HEK293 (cell line): Measurements from ENCODE around the gene APOC1.
A peak's percentile ranks its signal among the peaks of the same experiment; 100 is the strongest.

Experiments
- BCL11A ChIP-seq: fragments of 450-650 bp; formaldehyde crosslinking; IDR thresholded peaks from 2 replicates; pipeline ENCODE4 v1.5.1; 2016; ENCODE audit warnings: low read depth, missing biosample characterization, missing genetic modification characterization
- FEZF1 ChIP-seq: fragments of 450-650 bp; formaldehyde crosslinking; IDR thresholded peaks from 2 replicates; pipeline ENCODE4 v1.5.1; 2016; ENCODE audit warnings: missing biosample characterization, missing genetic modification characterization
- GLIS1 ChIP-seq: fragments of 450-650 bp; formaldehyde crosslinking; IDR thresholded peaks from 2 replicates; pipeline ENCODE4 v1.5.1; 2016; ENCODE audit warnings: missing biosample characterization, missing genetic modification characterization
- GLIS2 ChIP-seq: fragments of 450-650 bp; formaldehyde crosslinking; IDR thresholded peaks from 2 replicates; pipeline ENCODE4 v1.5.1; 2016; ENCODE audit warnings: missing biosample characterization, missing genetic modification characterization
- IKZF3 ChIP-seq: fragments of 450-650 bp; IDR thresholded peaks from 2 replicates; pipeline ENCODE4 v1.5.0; 2018; ENCODE audit warnings: missing biosample characterization, mild to moderate bottlenecking, missing genetic modification characterization, moderate library complexity
- KLF9 ChIP-seq: fragments of 450-650 bp; formaldehyde crosslinking; IDR thresholded peaks from 2 replicates; pipeline ENCODE4 v1.5.1; 2016; ENCODE audit warnings: missing biosample characterization, missing genetic modification characterization, low read depth
- SALL2 ChIP-seq: fragments of 450-650 bp; formaldehyde crosslinking; IDR thresholded peaks from 2 replicates; pipeline ENCODE4 v1.5.0; 2017; ENCODE audit warnings: missing biosample characterization, mild to moderate bottlenecking, missing genetic modification characterization, borderline replicate concordance
- SP7 ChIP-seq: fragments of 450-650 bp; formaldehyde crosslinking; IDR thresholded peaks from 2 replicates; pipeline ENCODE4 v1.5.1; 2016; ENCODE audit warnings: missing biosample characterization, missing genetic modification characterization
- ZFP41 ChIP-seq: fragments of 450-650 bp; formaldehyde crosslinking; IDR thresholded peaks from 2 replicates; pipeline ENCODE4 v1.5.1; 2016; ENCODE audit warnings: missing biosample characterization, missing genetic modification characterization, borderline replicate concordance
- ZNF114 ChIP-seq: fragments of 450-650 bp; formaldehyde crosslinking; IDR thresholded peaks from 2 replicates; pipeline ENCODE4 v1.5.0; 2017; ENCODE audit warnings: missing biosample characterization, missing genetic modification characterization
- ZNF121 ChIP-seq: fragments of 450-650 bp; formaldehyde crosslinking; IDR thresholded peaks from 2 replicates; pipeline ENCODE4 v1.5.1; 2016; ENCODE audit warnings: missing biosample characterization, missing genetic modification characterization
- ZNF146 ChIP-seq: fragments of 450-650 bp; formaldehyde crosslinking; IDR thresholded peaks from 2 replicates; pipeline ENCODE4 v1.5.1; 2016; ENCODE audit warnings: missing biosample characterization, missing genetic modification characterization
- ZNF169 ChIP-seq: fragments of 450-650 bp; formaldehyde crosslinking; IDR thresholded peaks from 2 replicates; pipeline ENCODE4 v1.5.1; 2016; ENCODE audit warnings: missing biosample characterization, missing genetic modification characterization
- ZNF175 ChIP-seq: fragments of 450-650 bp; formaldehyde crosslinking; IDR thresholded peaks from 2 replicates; pipeline ENCODE4 v1.5.1; 2016; ENCODE audit warnings: missing biosample characterization, missing genetic modification characterization
- ZNF184 ChIP-seq: fragments of 450-650 bp; IDR thresholded peaks from 2 replicates; pipeline ENCODE4 v1.5.1; 2018; ENCODE audit warnings: missing biosample characterization, mild to moderate bottlenecking, missing genetic modification characterization
- ZNF274 ChIP-seq, 2 experiments: fragments of 200-500 bp in 1 of 2; fragments of 450-650 bp in 1 of 2; sonication (Bioruptor generic) in 1 of 2; formaldehyde crosslinking in 1 of 2; IDR thresholded peaks; 2 replicates each; pipeline versions ENCODE4 v1.5.1 to v1.6.1; 2014 to 2016; ENCODE audit warnings: borderline replicate concordance in 1 of 2, inconsistent platforms in 1 of 2, low read length in 1 of 2, missing biosample characterization in 1 of 2, missing genetic modification characterization in 1 of 2
- ZNF366 ChIP-seq: fragments of 450-650 bp; formaldehyde crosslinking; conservative IDR thresholded peaks from 2 replicates; pipeline ENCODE4 v1.5.1; 2016; ENCODE audit warnings: missing biosample characterization, missing genetic modification characterization
- ZNF394 ChIP-seq: fragments of 450-650 bp; formaldehyde crosslinking; IDR thresholded peaks from 2 replicates; pipeline ENCODE4 v1.5.1; 2016; ENCODE audit warnings: missing biosample characterization, missing genetic modification characterization, mild to moderate bottlenecking, moderate library complexity, borderline replicate concordance
- ZNF501 ChIP-seq: fragments of 450-650 bp; formaldehyde crosslinking; IDR thresholded peaks from 2 replicates; pipeline ENCODE4 v1.5.1; 2016; ENCODE audit warnings: missing biosample characterization, missing genetic modification characterization
- ZNF571 ChIP-seq: fragments of 450-650 bp; formaldehyde crosslinking; IDR thresholded peaks from 2 replicates; pipeline ENCODE4 v1.5.0; 2017; ENCODE audit warnings: missing biosample characterization, missing genetic modification characterization
- ZNF596 ChIP-seq: fragments of 450-650 bp; IDR thresholded peaks from 2 replicates; pipeline ENCODE4 v1.5.0; 2018; ENCODE audit warnings: missing biosample characterization, mild to moderate bottlenecking, missing genetic modification characterization, moderate library complexity
- ZNF624 ChIP-seq: fragments of 450-650 bp; formaldehyde crosslinking; IDR thresholded peaks from 2 replicates; pipeline ENCODE4 v1.5.1; 2017; ENCODE audit warnings: missing biosample characterization, missing genetic modification characterization
- ZNF629 ChIP-seq: fragments of 450-650 bp; formaldehyde crosslinking; IDR thresholded peaks from 2 replicates; pipeline ENCODE4 v1.5.1; 2017; ENCODE audit warnings: missing biosample characterization, missing genetic modification characterization
- ZNF777 ChIP-seq: fragments of 450-650 bp; formaldehyde crosslinking; IDR thresholded peaks from 2 replicates; pipeline ENCODE4 v1.5.1; 2017; ENCODE audit warnings: missing biosample characterization, missing genetic modification characterization, borderline replicate concordance
- ZNF791 ChIP-seq: fragments of 450-650 bp; formaldehyde crosslinking; IDR thresholded peaks from 2 replicates; pipeline ENCODE4 v1.5.1; 2016; ENCODE audit warnings: missing biosample characterization, missing genetic modification characterization
- ZNF843 ChIP-seq: fragments of 450-650 bp; formaldehyde crosslinking; IDR thresholded peaks from 2 replicates; pipeline ENCODE4 v1.5.1; 2016; ENCODE audit warnings: missing biosample characterization, missing genetic modification characterization
- TF ChIP-seq, protein P1 (sequence below): IDR thresholded peaks from 2 replicates; pipeline ENCODE4 v1.6.1; 2011; ENCODE audit warnings: mild to moderate bottlenecking, low read depth, low read length, borderline replicate concordance
- TF ChIP-seq, protein P2 (sequence below): fragments of 450-650 bp; formaldehyde crosslinking; IDR thresholded peaks from 2 replicates; pipeline ENCODE4 v1.5.1; 2017; ENCODE audit warnings: missing biosample characterization, missing genetic modification characterization
- TF ChIP-seq, protein P3 (sequence below): fragments of 450-650 bp; formaldehyde crosslinking; IDR thresholded peaks from 2 replicates; pipeline ENCODE4 v1.5.1; 2017; ENCODE audit warnings: missing biosample characterization, mild to moderate bottlenecking, missing genetic modification characterization, moderate library complexity
- TF ChIP-seq, protein P4 (sequence below): fragments of 450-650 bp; IDR thresholded peaks from 2 replicates; pipeline ENCODE4 v1.5.1; 2018; ENCODE audit warnings: missing biosample characterization, missing genetic modification characterization
- TF ChIP-seq, protein P5 (sequence below): fragments of 450-650 bp; formaldehyde crosslinking; IDR thresholded peaks from 2 replicates; pipeline ENCODE4 v1.5.1; 2017; ENCODE audit warnings: missing biosample characterization, missing genetic modification characterization
- TF ChIP-seq, protein P6 (sequence below): fragments of 450-650 bp; formaldehyde crosslinking; IDR thresholded peaks from 2 replicates; pipeline ENCODE4 v1.5.1; 2016; ENCODE audit warnings: missing biosample characterization, missing genetic modification characterization

APOC1 gene

DNA sequence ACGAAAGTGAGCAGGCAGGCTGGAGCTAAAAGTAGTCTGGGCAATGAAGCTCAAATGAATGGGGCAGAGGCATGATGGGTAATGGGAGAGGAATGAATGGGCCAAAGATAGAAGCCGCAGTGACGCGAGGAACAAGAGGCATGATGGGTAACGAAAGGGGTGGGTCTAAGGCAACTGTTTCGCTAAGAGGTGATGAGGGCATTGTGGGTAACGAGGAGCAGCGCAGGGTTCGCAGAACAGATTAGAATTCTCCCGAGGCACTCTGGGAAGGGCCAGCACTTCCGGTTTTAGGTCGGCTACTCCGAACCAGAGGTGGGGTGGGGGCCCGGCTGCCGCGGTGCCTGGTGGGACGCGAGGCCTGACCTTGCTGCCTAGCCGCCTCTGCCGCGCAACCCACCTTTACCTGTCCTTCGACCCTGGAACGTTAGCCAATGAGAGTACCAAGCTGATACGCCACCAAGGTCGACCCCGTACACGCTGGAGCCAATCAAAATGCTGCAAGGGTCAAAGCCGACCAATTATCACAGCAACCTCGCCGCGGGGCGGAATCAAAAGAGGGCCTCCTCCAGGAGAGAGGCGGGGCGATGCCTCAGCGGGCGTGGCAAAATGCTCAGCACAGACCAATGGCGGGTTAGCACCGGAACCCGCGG is 23.9 kb upstream of the APOC1 start (continued):
- TF ChIP-seq, protein P1, sequence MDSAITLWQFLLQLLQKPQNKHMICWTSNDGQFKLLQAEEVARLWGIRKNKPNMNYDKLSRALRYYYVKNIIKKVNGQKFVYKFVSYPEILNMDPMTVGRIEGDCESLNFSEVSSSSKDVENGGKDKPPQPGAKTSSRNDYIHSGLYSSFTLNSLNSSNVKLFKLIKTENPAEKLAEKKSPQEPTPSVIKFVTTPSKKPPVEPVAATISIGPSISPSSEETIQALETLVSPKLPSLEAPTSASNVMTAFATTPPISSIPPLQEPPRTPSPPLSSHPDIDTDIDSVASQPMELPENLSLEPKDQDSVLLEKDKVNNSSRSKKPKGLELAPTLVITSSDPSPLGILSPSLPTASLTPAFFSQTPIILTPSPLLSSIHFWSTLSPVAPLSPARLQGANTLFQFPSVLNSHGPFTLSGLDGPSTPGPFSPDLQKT: no peak
- TF ChIP-seq, protein P2, sequence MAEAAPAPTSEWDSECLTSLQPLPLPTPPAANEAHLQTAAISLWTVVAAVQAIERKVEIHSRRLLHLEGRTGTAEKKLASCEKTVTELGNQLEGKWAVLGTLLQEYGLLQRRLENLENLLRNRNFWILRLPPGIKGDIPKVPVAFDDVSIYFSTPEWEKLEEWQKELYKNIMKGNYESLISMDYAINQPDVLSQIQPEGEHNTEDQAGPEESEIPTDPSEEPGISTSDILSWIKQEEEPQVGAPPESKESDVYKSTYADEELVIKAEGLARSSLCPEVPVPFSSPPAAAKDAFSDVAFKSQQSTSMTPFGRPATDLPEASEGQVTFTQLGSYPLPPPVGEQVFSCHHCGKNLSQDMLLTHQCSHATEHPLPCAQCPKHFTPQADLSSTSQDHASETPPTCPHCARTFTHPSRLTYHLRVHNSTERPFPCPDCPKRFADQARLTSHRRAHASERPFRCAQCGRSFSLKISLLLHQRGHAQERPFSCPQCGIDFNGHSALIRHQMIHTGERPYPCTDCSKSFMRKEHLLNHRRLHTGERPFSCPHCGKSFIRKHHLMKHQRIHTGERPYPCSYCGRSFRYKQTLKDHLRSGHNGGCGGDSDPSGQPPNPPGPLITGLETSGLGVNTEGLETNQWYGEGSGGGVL (tag by site-specific recombination): no peak
- TF ChIP-seq, protein P3, sequence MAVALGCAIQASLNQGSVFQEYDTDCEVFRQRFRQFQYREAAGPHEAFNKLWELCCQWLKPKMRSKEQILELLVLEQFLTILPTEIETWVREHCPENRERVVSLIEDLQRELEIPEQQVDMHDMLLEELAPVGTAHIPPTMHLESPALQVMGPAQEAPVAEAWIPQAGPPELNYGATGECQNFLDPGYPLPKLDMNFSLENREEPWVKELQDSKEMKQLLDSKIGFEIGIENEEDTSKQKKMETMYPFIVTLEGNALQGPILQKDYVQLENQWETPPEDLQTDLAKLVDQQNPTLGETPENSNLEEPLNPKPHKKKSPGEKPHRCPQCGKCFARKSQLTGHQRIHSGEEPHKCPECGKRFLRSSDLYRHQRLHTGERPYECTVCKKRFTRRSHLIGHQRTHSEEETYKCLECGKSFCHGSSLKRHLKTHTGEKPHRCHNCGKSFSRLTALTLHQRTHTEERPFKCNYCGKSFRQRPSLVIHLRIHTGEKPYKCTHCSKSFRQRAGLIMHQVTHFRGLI (tag by site-specific recombination): no peak
- TF ChIP-seq GLIS1 (tag by site-specific recombination) (peak; percentile 29), ZNF366 (tag by site-specific recombination) (peak; percentile 96), ZNF596 (no peak), ZNF175 (tag by site-specific recombination) (no peak), ZNF791 (no peak), ZNF169 (no peak), SALL2 (tag by site-specific recombination) (no peak), BCL11A (no peak), ZNF146 (no peak), SP7 (peak; percentile 87), ZFP41 (tag by site-specific recombination) (no peak), IKZF3 (tag by site-specific recombination) (no peak), ZNF629 (tag by site-specific recombination) (peak; percentile 86), ZNF501 (tag by site-specific recombination) (peak; percentile 13; the same call in 1 of the 2 replicates), ZNF571 (no peak), ZNF274 (IDR thresholded peaks at IDR 0.05; ENCODE audit: low read length) (no peak), ZNF274 (tag by site-specific recombination; IDR thresholded peaks at IDR 0.05; ENCODE audit: borderline replicate concordance) (no peak), ZNF121 (tag by site-specific recombination) (no peak), FEZF1 (tag by site-specific recombination) (0 out of 2 replicates have a peak, but pooled peaks have one; percentile 20), KLF9 (peak; percentile 72; the same call in 1 of the 2 replicates), ZNF624 (tag by site-specific recombination) (no peak), ZNF777 (tag by site-specific recombination) (no peak), ZNF394 (tag by site-specific recombination) (peak; percentile 91), GLIS2 (tag by site-specific recombination) (peak; percentile 48), ZNF114 (tag by site-specific recombination) (no peak), ZNF843 (0 out of 2 replicates have a peak, but pooled peaks have one; percentile 44), ZNF184 (no peak)
- TF ChIP-seq, protein P4, sequence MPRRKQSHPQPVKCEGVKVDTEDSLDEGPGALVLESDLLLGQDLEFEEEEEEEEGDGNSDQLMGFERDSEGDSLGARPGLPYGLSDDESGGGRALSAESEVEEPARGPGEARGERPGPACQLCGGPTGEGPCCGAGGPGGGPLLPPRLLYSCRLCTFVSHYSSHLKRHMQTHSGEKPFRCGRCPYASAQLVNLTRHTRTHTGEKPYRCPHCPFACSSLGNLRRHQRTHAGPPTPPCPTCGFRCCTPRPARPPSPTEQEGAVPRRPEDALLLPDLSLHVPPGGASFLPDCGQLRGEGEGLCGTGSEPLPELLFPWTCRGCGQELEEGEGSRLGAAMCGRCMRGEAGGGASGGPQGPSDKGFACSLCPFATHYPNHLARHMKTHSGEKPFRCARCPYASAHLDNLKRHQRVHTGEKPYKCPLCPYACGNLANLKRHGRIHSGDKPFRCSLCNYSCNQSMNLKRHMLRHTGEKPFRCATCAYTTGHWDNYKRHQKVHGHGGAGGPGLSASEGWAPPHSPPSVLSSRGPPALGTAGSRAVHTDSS: no peak
- TF ChIP-seq, protein P5, sequence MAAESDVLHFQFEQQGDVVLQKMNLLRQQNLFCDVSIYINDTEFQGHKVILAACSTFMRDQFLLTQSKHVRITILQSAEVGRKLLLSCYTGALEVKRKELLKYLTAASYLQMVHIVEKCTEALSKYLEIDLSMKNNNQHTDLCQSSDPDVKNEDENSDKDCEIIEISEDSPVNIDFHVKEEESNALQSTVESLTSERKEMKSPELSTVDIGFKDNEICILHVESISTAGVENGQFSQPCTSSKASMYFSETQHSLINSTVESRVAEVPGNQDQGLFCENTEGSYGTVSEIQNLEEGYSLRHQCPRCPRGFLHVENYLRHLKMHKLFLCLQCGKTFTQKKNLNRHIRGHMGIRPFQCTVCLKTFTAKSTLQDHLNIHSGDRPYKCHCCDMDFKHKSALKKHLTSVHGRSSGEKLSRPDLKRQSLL (tag by site-specific recombination): no peak
- TF ChIP-seq, protein P6, sequence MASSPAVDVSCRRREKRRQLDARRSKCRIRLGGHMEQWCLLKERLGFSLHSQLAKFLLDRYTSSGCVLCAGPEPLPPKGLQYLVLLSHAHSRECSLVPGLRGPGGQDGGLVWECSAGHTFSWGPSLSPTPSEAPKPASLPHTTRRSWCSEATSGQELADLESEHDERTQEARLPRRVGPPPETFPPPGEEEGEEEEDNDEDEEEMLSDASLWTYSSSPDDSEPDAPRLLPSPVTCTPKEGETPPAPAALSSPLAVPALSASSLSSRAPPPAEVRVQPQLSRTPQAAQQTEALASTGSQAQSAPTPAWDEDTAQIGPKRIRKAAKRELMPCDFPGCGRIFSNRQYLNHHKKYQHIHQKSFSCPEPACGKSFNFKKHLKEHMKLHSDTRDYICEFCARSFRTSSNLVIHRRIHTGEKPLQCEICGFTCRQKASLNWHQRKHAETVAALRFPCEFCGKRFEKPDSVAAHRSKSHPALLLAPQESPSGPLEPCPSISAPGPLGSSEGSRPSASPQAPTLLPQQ (tag by site-specific recombination): peak; percentile 85; the same call in 1 of the 2 replicates
